Nephron progenitor cell (in vitro differentiated cells): ENCODE measurements around the gene JAZF1.
A peak's percentile ranks its signal among the peaks of the same experiment; 100 is the strongest.

Experiments
- DNase-seq: peaks from one replicate; pipeline ENCODE4 v3.0.0; 2021
- H3K27ac Mint-ChIP-seq: 2 replicates; pipeline ENCODE4 v1.8.0; 2021; ENCODE audit warnings: mild to moderate bottlenecking, moderate library complexity, mixed read lengths
- H3K27me3 Mint-ChIP-seq: 2 replicates; pipeline ENCODE4 v1.8.0; 2021; ENCODE audit warnings: mild to moderate bottlenecking, low read depth, mixed read lengths; ENCODE audit not compliant: poor library complexity
- H3K36me3 Mint-ChIP-seq: 2 replicates; pipeline ENCODE4 v1.8.0; 2021; ENCODE audit warnings: low read depth, mixed read lengths
- H3K4me1 Mint-ChIP-seq: 2 replicates; pipeline ENCODE4 v1.8.0; 2021; ENCODE audit warnings: mixed read lengths
- H3K4me3 Mint-ChIP-seq: 2 replicates; pipeline ENCODE4 v1.8.0; 2021; ENCODE audit warnings: mild to moderate bottlenecking, moderate library complexity, mixed read lengths
- H3K9me3 Mint-ChIP-seq: 2 replicates; pipeline ENCODE4 v1.8.0; 2021; ENCODE audit warnings: mild to moderate bottlenecking, moderate library complexity, mixed read lengths
- CTCF ChIP-seq: fragments of 200-600 bp; sonication (generic); IDR thresholded peaks from 2 replicates; pipeline ENCODE4 v1.5.0; 2021; ENCODE audit warnings: antibody characterized with exemption

JAZF1 gene

GRCh38 chr7:28033386-28033785, 147.2 kb downstream of the JAZF1 start:
- no peak overlapping the region for H3K27ac Mint-ChIP-seq
- DNase-seq = no peak
- peaks cover 3% of the 10 kb centered on the region for H3K27me3 Mint-ChIP-seq
- H3K4me3 Mint-ChIP-seq = no peak overlapping the region
- H3K36me3 Mint-ChIP-seq = no peaks in the 10 kb centered on the region
- no peaks in the 10 kb centered on the region for H3K9me3 Mint-ChIP-seq
- TF ChIP-seq CTCF = no peak
- peaks cover 27% of the 10 kb centered on the region for H3K4me1 Mint-ChIP-seq

GRCh38 chr7:28032738-28033380, 147.7 kb downstream of the JAZF1 start:
- no peak overlapping the region for H3K4me3 Mint-ChIP-seq
- H3K9me3 Mint-ChIP-seq = no peaks in the 10 kb centered on the region
- DNase-seq = no peak
- H3K4me1 Mint-ChIP-seq = peaks cover 27% of the 10 kb centered on the region
- peak overlapping the region; percentile 13 for H3K27ac Mint-ChIP-seq
- TF ChIP-seq CTCF = no peak
- H3K36me3 Mint-ChIP-seq = no peaks in the 10 kb centered on the region
- peaks cover 3% of the 10 kb centered on the region for H3K27me3 Mint-ChIP-seq

GRCh38 chr7:28029051-28029450, 151.5 kb downstream of the JAZF1 start:
- H3K36me3 Mint-ChIP-seq = no peaks in the 10 kb centered on the region
- no peak overlapping the region for H3K4me3 Mint-ChIP-seq
- H3K9me3 Mint-ChIP-seq = no peaks in the 10 kb centered on the region
- H3K27ac Mint-ChIP-seq = no peak overlapping the region
- H3K27me3 Mint-ChIP-seq = no peaks in the 10 kb centered on the region
- TF ChIP-seq CTCF = no peak
- DNase-seq = no peak
- peaks cover 39% of the 10 kb centered on the region for H3K4me1 Mint-ChIP-seq

GRCh38 chr7:28028471-28028870, 152.1 kb downstream of the JAZF1 start:
- DNase-seq = no peak
- H3K27me3 Mint-ChIP-seq = no peaks in the 10 kb centered on the region
- H3K4me3 Mint-ChIP-seq = no peak overlapping the region
- TF ChIP-seq CTCF = no peak
- H3K27ac Mint-ChIP-seq = no peak overlapping the region
- peaks cover 39% of the 10 kb centered on the region for H3K4me1 Mint-ChIP-seq
- no peaks in the 10 kb centered on the region for H3K36me3 Mint-ChIP-seq
- H3K9me3 Mint-ChIP-seq = no peaks in the 10 kb centered on the region

- TF ChIP-seq CTCF = no peak
- H3K27me3 Mint-ChIP-seq = no peaks in the 10 kb centered on the region
Measured at GRCh38 chr7:28026237-28026636, 154.4 kb downstream of the JAZF1 start.

GRCh38 chr7:28024786-28025334, 155.7 kb downstream of the JAZF1 start:
- no peak for TF ChIP-seq CTCF
- Mint-ChIP-seq H3K4me3 (no peak overlapping the region), H3K27me3 (no peaks in the 10 kb centered on the region), H3K27ac (no peak overlapping the region), H3K36me3 (no peaks in the 10 kb centered on the region), H3K9me3 (no peaks in the 10 kb centered on the region), H3K4me1 (peaks cover 21% of the 10 kb centered on the region)
- DNase-seq = no peak

More at GRCh38 chr7:28026237-28026636, 154.4 kb downstream of the JAZF1 start:
- DNase-seq = no peak
- Mint-ChIP-seq H3K36me3 (no peaks in the 10 kb centered on the region), H3K4me1 (peaks cover 20% of the 10 kb centered on the region), H3K27ac (no peak overlapping the region), H3K9me3 (no peaks in the 10 kb centered on the region), H3K4me3 (no peak overlapping the region)
